ENCODE measurements around the gene IL7R.

IL7R gene

DNA sequence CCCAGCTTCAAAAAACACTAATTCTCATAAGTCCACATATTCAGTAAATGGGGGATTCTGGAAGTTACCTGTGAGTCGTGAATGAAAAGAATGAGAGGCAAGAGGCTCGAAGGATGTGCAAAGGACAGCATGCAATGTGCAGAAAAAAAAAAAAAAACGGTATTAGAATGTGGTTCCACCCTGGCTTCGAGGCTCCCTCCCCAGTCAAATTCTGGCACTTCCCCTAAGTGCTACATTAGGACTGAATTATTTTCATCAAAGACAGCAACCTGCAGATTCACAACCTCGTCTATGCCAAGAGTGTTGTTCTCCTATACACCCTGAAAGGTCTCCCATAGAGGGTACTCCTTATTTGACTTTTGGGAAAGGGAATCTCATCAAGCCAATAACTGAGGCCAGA, 65.2 kb downstream of the IL7R start:
- TF ChIP-seq CTCF (IDR thresholded peaks at IDR 0.05), result no peak
- intact Hi-C loops (cut with DNase I; ENCODE audit: low total_unique reads), result loop anchor here (10.0 kb wide), 1 partner anchor 157 kb away; no protein-coding TSS in a partner anchor
- no peak overlapping the region for H3K27ac ChIP-seq

DNA sequence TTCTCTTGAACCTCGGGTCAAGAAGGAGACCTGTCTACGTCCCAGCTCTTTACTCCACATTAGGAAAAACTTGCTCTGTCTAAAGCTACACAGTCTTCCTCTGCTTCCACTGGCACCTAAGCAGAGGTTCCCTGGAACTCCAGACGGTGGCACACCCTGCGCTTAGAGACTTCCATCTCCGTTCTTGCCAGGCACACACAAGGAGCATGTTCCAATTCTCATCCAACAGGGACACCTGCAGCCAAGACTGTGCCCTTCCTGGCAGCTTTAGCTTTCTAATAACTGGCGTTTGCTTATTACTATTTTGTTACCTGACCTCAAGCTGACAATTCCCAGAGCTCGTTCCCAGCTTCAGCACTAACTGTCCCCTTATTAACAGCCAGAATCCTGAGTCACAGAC, 65.8 kb downstream of the IL7R start:
- H3K36me3 ChIP-seq, result no peaks in the 10 kb centered on the region
- no peak overlapping the region for H3K4me3 ChIP-seq
- no peaks in the 10 kb centered on the region for H3K4me1 ChIP-seq
- intact Hi-C loops (cut with DNase I; ENCODE audit: low total_unique reads), result loop anchor here (10.0 kb wide), 1 partner anchor 158 kb away; no protein-coding TSS in a partner anchor
- peaks cover 0 to 24% of the 10 kb centered on the region in 2 donors for H3K27me3 ChIP-seq
- peaks cover 0 to 3% (median 0%) of the 10 kb centered on the region in 3 donors for H3K9me3 ChIP-seq
- no peak for TF ChIP-seq CTCF (IDR thresholded peaks at IDR 0.05)
- no peak for DNase-seq
- H3K27ac ChIP-seq, result no peak overlapping the region

More for the DNA sequence above, 65.2 kb downstream of the IL7R start:
- peaks cover 0 to 23% of the 10 kb centered on the region in 2 donors for H3K27me3 ChIP-seq
- DNase-seq, result no peak
- no peaks in the 10 kb centered on the region for H3K4me1 ChIP-seq
- peaks cover 0 to 3% (median 0%) of the 10 kb centered on the region in 3 donors for H3K9me3 ChIP-seq
- no peaks in the 10 kb centered on the region for H3K36me3 ChIP-seq
- H3K4me3 ChIP-seq, result no peak overlapping the region

DNA sequence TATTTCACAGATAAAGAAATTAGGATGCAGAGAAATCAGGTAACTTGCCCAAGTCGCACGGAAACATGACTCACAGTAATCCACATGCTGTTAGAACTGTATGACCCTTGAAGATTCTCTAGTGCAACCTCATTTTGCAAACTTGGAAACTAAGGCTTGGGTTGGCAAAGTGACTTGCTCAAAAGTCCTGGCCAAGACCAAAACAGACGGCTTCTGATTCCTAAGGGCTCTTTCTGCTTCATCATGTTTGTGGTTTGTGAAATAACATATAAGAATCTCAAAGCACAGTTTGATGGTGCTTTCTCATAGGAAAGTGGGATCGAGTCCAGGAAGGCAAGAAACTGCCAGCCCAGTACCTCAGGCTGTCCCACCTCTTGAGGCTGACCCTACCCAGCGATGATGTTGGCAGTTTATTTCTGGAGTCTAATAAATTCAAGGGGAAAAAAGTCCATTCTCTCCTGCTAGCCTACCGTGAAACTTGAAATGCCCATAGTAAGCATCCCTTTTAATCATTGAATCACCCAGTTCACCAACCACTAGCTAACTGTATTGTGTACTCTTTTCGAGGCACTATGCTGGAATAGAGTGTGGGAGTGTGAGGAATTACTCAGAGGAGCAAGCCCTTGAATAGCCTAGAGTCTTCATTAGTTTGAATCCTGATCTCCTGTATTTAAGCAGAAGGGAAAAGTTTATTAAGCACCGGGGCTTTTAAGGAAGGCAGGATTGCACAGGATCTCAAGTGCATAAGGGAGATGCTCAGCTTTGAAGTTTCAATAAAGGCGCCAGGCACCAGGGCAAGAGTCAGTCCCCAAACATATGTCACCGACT, 67.6 kb downstream of the IL7R start:
- Histone ChIP-seq H3K27me3 (peaks cover 0 to 24% of the 10 kb centered on the region in 2 donors), H3K36me3 (no peaks in the 10 kb centered on the region), H3K4me3 (no peak overlapping the region), H3K9me3 (no peaks in the 10 kb centered on the region), H3K4me1 (no peaks in the 10 kb centered on the region), H3K27ac (no peak overlapping the region)
- no peak for TF ChIP-seq CTCF (IDR thresholded peaks at IDR 0.05)
- intact Hi-C loops (cut with DNase I; ENCODE audit: low total_unique reads), result loop anchor here (10.0 kb wide), 1 partner anchor 160 kb away; no protein-coding TSS in a partner anchor
- no peak for DNase-seq

- Histone ChIP-seq H3K4me3 (no peak overlapping the region), H3K27me3 (peaks cover 0 to 24% of the 10 kb centered on the region in 2 donors), H3K4me1 (no peaks in the 10 kb centered on the region), H3K9me3 (no peaks in the 10 kb centered on the region), H3K27ac (no peak overlapping the region), H3K36me3 (no peaks in the 10 kb centered on the region)
- intact Hi-C loops (cut with DNase I; ENCODE audit: low total_unique reads), result loop anchor here (10.0 kb wide), 1 partner anchor 160 kb away; no protein-coding TSS in a partner anchor
- no peak for DNase-seq
- no peak for TF ChIP-seq CTCF (IDR thresholded peaks at IDR 0.05)
Measured at GRCh38 chr5:35924950-35925722, 68.4 kb downstream of the IL7R start.

DNA sequence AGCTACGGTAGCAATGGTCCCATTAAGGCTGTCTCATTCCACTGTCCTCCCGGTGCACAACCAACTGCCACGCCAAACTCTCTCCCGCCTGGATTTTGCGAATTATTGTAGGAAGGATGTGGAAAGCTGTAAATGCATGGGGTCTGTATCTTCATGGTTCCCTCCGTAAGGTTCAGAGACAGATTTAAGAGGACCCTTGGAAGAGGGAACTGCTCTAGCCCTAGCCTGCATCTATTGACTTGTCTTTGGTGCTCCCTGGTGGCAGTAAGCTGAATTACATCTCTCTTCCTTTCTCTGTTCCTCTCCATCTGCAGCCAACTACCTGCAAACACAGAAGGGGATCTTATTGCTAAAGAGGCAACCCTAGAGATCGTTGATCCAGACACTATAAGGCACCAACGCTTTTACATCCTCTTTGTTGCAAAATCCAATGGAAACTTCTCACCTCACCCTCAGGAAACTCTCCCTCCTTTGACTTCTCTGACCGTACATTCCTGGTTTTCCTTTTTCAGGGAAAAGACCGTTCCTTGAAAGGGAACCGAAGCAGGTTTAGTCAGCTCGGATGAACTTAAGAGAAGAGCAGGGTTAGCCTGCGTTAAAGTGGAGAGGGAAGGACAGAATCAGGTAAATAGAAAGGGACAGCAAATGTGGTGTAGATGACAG, 69.8 kb downstream of the IL7R start:
- peak; percentile 73 to 77 for TF ChIP-seq CTCF (IDR thresholded peaks at IDR 0.05)
- Histone ChIP-seq H3K4me1 (no peaks in the 10 kb centered on the region), H3K36me3 (no peaks in the 10 kb centered on the region), H3K27ac (no peak overlapping the region), H3K27me3 (peaks cover 0 to 24% of the 10 kb centered on the region in 2 donors), H3K4me3 (no peak overlapping the region), H3K9me3 (no peaks in the 10 kb centered on the region)
- DNase-seq, result no peak
- intact Hi-C loops (cut with DNase I; ENCODE audit: low total_unique reads), result loop anchor here (10.0 kb wide), 1 partner anchor 162 kb away; no protein-coding TSS in a partner anchor
